Measurements from ENCODE around the gene COG5.
"Not testable (repeated sequence)": the region's sequence is repeated elsewhere in the genome, so short reads cannot be mapped to it uniquely, and the experiment has no call there.

Gene COG5

DNA sequence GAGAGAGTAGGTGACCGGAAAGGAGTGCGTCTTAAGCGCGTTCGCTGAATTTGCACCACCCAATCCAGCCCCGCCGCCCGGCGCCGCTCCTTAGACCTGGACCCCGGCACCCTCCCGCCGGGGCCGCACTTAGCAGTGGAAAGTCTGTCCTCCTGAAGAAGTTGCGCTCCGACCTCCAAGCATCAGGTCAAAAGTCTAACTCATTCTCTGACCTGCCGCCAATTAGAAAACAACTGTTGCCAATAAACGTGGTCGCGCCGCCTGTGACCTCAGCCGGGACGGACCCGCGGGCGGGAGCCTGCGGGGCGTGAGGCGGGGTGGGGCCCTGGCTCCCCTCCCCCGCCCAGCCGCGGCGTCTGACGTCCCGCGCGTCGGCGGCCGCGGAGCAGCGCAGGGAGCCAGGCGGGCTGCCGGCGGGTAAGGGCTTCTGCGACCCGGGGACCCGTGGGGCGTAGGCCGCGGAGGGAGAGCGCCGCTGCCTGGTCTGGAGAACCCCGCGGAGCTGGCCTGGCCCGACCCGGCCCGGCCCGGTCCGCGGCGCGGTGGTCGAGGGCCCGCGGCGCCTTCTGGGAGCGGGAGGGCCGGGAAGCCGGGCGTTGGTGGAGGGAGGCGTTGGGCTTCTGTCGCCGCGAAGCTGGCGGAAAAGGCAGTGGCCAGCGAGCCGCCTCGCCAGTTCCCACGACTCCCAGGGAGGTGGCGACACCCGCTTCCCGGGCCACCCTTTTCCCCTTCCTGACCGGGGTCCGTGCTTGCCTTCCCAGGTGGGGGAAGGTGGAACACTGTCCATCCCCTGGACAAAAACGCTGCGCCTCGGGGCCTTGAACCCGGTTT, 16.4 kb upstream of the COG5 start, which contains the start of gene BCAP29:
BCAP29 (plus strand) TSS at position 362 of the 831 bp plus-strand sequence. CDS start 527 bp downstream, outside the sequence.
- peak; percentile 63 to 76 for DNase-seq

DNA sequence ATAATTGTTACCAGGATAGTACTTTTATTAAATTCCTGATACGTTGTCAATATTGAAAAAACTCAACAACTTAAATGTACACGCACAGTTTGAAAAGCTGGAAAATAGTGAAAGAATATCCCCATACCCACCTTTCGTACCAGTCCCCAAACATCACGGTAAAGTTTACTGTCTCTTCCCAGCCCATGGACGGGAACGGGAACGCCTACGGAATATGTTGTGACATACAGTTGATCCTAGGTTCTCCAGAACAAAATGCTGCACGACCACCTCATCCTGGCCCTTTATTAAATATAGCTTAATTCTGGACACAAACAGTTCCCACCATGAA, 15.8 kb upstream of the COG5 start:
- DNase-seq = no peak

DNA sequence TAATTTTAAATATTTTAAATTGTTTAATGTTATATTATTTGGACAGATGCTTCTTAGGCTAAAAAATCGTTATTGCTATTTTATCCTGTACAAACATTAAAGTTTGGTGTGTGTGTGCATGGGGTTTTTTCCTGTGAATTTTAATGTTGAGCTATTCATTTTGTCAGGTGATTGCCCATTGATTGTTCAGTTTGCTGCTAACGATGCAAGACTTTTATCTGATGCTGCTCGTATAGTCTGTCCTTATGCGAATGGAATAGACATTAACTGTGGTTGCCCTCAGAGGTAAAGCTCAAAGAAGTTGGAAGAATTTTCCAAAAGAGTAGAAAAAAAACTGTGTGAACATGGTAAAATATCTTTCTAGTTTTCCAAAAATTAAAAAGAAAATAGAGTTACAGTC, 9.8 kb upstream of the COG5 start:
- no peak for DNase-seq

DNA sequence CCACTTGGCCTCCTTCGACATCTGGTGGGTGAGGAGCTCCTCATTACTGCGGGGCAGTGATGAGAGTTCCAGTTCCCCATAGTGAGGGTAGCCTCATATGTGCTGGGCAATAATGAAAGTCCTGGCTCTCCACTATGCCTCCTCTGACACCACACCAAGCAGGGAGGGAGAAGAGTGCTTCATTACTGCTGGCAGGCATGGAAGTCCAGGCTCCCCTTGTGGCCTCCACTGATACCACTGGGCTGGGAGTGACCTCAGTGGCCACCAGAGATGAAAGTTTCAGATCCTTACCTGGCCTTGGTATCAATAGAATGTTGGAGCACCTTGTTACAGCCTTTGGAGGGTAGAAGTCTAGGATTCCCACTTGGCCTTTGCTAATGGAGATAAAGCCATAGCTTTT, 6.6 kb upstream of the COG5 start:
- DNase-seq = no peak

DNA sequence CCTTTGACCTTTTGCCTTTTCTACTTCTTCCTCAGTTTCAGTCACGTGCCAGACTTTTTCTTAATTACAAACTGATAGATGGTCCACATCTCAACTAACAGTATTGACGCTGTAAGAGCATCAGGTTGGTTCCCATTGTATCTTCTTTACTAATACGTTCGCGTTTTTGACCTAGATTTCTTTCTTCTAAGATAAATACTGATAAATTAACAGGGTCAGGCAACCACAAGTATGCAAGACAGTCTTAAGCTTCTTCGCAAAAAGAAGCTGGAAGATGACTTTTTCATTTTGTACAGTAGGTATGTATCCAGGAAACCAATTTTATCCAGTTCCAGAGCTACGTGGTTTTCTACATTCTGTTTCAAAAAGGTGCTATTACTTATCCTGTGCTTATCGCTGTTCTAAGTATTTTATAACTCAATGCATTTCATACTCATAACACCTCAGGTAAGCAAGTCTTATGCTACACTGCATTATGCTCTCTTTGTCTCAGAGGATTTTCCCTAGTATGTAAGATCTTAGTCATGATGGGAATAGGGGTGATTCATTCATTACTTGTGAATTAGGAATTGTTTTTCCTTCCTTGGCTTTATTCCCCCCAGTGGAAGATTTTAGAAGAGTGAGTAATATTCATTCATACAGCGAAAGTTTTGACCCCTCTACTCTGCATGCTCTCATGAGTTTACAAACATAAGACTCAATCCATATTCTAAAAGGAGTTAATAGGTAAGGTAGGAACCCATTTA, 1.0 kb upstream of the COG5 start:
- peak; percentile 19 to 48 for DNase-seq

DNA sequence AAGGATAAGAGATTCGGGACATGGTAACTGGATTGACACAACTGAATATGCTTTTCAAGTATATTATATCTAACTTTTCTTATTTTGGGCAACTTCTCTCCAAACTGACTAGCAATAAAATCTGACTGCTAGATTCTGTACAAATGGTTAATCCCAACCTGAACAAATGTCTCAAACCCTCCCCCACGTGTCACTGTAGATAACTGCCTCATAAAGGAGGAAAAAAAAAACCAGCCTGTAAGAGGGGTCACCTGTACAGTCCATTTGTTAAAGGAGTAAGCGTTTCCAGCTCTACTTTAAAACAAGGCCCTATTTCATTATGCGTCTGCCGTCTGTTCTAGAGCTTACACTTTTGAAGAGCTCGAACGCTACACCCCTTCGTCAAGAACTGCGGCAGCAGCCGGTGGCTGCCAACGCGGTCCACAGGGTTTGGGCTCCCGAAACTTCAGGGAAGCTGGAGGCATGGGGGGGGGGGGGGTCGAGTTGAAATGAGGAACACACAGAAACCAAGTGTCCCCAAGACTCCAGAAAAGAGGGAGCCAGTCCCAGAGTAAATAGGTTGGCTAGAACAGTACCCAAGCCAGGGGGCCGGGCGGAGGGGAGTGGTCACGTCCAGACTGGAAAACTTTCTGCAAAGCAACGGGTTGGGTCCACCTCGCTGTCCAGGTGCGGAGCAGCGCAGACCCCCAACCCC, 492 bp downstream of the COG5 start:
- DNase-seq = peak in 1 of 2 experiments; percentile 70

DNA sequence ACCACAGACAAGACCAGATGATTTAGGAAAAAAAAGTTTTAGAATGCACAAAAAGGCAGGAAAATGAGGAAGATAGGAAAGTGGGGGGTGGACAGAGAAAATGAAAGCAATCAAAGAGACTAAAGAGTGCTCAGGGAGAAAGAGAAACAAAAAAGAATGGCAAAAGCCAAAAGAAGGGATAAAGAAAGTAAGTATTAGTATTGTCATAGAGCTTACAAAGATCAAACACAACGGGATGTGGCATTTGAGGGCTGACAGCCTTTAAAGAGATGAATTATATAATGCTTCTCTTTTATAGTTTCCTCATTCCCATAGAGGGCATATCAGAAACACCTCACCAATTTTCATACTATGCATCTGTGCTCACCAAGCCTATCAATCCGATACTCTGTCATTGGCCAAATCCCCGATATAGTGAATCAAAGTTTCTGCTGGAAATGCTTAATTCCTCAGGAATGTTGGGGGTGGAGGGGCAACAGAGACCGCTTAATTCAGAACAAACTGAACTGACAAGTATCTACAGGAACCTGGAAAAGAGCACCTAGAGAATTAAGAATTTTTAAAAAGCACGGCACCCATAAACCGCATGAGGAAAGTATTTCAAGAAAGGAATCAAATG, 2.7 kb downstream of the COG5 start:
- DNase-seq = no peak

DNA sequence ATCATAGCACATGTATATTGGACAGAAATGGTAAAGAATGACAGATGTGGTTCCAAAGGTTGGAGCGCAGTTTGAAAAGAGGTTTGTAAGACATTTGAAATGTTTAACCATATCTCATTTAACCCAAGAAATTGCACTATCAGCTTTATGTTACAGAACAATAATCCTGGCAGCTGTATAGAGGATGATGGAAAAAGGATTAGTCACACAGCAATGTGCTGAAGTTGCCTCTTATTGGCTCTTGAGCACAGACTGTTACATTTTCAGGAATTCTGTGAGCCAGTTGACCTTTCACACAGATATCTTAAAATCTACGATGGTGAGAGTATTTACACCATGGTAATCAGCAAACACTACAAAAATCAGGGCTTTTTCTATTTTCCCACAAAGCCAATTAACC, 3.9 kb downstream of the COG5 start:
- DNase-seq = peak in 1 of 2 experiments; percentile 41

DNA sequence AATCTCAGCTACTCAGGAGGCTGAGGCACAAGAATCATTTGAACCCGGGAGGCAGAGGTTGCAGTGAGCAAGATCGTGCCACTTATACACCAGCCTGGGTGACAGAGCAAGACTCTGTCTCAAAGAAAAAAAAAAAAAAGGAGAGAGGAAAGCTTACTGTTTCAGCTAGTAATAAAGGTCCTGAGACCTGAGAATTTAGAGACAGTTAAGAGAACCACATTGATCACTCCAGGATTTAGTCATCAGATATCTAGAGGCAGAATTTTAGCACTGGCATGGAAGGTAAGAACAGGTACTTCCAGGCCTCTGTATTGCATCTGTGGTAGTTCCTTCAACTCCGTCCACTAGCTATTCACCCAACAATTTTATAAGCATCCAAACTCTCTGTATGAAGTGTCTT, 7.8 kb downstream of the COG5 start:
- DNase-seq = no peak

DNA sequence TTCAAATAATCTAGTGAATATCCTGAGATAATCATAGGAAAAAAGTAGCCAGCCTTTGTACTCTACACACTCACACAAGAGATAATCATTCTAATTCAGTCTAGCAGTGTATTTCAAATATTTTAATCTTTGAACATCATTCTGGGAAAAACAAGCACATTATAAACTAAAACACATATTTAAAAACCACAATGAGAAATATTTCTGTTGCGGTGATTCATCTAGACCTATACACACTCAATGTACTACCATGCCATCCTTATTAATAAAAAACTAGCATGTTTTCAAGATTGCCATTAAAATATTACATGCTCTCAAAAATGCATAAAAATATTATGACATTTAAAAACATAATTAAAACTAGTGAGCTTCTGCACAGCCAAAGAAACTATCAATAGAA, 11.8 kb downstream of the COG5 start:
- no peak for DNase-seq

DNA sequence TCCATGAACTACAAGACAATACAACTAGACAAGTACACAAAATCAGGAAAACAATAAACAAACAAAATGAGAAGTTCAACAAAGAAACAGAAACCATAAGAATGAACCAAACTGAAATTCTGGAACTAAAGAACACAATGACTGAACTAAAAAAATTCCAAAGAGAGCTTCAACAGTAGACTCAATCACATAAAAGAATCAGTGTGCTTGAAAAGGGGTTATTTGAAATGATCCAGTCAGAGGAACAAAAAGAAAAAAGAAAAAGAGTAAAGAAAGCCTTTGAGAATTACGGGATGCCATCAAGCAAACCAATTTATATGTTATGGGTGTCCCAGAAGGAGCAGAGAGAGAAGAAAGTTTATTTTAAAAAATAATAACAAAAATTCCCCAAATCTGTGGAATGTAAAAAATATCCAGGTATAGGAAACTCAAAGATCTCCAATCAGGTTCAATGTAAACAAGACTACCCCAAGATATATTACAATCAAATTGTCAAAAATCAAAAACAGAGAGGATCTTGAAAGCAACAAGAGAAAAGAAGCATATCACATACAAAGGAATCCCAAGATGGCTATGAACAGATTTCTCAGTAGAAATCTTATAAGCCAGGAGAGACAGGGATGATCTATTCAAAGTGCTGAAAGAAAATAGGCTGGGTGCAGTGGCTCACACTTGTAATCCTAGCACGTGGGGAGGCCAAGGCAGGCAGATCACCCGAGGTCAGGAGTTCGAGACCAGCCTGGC, 18.7 kb downstream of the COG5 start:
- DNase-seq = no peak

DNA sequence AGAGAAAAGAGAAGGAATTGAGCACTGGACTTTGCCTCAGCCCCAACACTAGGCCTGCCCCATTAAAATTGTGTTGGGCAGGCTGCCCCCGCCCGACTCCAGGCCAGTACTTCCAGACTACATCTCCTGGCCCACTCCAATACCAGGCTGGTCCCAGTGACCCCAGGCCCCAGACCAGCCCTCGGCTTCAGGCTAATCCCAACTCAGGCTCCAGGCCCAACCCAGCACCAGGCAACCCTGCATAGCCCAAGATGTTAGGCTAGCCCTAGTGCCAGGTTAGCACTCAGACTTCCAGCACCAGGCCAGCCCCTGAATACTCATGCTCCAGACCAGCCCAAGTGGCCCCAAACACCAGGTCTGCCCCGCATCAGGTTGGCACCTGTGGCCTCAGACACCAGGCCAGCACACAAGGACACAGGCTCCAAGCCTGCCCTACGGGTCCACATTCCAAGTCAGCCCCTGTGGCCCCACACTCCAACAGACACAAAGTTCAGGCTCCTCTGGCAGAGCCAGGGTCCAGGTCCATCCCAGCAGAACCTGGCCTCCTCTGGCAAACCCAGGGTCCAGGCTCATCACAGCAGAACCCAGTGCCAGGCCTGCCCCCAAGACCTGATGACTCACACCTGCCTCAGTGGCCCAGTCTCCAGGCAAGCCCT, 20.3 kb downstream of the COG5 start:
- DNase-seq = no peak

DNA sequence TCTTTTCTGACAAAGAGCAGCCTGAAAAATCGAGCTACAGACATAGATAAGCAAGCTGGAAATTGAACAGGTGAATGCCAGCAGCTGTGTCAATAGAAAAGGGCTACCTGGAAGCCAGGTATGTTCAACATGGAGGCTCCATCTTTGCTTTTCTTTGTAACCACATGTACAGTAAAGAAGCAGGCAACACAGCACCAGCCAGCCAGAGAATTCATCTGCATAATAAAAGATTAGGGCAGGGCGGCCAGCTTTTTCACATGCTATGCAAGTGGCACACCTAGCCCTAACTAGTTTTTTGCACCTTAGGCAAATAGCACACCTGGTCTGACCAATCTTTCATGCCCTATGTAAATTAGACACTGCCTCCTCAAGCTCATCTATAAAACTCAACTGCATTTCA, 25.7 kb downstream of the COG5 start:
- DNase-seq = no peak

DNA sequence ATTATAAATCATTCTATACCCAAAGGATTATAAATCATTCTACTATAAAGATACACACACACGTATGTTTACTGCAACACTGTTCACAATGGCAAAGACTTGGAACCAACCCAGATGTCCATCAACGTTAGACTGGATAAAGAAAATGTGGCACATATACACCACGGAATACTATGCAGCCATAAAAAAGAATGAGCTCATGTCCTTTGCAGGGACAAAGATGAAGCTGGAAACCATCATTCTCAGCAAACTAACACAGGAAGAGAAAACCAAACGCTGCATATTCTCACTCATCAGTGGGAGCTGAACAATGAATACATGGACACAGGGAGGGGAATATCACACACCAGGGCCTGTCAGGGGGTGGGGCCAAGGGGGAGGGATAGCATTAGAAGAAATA, 26.5 kb downstream of the COG5 start:
- DNase-seq = not testable (repeated sequence)

DNA sequence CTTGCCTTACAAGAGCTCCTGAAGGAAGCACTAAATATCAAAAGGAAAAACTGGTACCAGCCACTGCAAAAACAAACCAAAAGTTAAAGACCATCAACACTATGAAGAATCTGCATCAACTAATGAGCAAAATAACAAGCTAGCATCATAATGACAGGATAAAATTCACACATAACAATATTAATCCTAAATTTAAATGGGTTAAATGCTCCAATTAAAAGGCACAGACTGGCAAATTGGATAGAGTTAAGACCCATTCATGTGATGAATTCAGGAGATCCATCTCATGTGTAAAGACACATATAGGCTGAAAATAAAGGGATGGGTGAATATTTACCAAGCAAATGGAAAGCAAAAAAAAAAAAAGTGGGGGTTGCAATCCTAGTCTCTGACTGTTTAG, 29.6 kb downstream of the COG5 start:
- DNase-seq = no peak

DNA sequence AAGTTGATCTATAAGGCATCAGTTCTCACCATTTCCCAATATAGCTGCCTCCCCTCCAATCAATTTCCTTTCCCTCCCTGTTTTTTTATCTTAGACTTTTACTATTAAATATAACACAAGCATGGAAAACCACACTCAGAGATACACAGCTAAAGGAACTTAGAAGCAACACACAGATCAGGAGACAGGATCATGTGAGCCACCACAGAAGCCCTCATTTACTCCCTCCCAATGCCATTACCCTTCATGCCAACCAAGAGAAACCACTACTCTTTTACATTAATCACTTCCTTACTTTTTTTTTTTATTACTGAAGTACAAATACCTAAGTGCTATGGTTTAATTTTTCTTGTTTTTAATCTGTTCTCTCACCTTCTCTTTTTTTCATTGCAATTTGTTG, 33.0 kb downstream of the COG5 start:
- DNase-seq = no peak

DNA sequence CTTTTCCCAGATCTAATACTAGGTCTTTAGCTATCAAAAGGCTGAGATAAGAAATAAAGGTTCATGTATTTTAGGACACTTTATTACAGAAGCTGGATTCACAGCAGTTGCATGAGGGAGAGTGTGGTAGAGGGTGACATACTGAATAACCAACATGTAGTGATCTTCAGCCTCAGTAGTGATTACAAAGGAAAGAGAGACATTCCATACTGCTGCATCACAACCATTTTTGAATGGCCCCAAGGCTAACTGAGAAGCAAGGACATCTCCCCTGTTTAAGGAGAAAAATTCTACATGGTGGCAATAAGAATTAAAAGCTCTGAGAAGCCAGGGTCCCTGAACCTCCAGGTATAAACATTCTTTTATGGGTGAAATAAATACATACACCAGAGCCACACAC, 35.3 kb downstream of the COG5 start:
- DNase-seq = peak in 1 of 2 experiments; percentile 7

DNA sequence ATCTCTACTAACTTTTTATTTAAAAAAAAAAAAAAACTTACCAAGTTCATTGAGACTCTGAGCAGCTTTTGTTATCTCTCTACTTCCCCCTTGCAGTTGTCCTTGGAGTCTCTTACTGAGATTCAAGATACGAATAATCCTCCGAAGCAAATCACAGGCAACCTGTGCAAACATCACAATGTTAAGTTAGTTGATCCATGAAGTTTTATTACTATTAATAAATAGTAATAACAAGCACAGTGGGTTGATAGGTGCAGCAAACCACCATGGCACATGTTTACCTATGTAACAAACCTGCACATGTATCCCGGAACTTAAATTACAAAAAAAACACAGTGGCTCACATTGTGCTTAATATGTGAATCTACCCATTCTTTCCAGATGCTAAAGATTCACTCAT, 36.5 kb downstream of the COG5 start:
- DNase-seq = no peak

DNA sequence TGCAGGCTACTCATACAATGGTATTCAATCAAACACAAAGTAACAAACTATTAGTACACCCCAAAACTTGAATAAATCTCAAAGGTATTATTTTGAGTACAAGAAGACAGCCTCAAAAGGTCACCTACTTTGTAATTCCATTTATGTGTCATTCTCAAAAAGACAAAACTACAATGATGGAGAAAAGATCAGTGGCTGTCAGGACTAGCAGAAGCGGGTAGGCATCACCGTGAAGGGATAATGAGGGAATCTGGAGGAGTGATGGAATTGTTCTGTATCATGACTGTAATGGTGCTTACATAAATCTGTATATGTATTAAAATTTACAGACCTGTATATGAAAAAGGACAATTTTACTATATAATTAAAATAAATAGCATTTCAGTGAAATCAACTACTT, 37.0 kb downstream of the COG5 start:
- DNase-seq = no peak

DNA sequence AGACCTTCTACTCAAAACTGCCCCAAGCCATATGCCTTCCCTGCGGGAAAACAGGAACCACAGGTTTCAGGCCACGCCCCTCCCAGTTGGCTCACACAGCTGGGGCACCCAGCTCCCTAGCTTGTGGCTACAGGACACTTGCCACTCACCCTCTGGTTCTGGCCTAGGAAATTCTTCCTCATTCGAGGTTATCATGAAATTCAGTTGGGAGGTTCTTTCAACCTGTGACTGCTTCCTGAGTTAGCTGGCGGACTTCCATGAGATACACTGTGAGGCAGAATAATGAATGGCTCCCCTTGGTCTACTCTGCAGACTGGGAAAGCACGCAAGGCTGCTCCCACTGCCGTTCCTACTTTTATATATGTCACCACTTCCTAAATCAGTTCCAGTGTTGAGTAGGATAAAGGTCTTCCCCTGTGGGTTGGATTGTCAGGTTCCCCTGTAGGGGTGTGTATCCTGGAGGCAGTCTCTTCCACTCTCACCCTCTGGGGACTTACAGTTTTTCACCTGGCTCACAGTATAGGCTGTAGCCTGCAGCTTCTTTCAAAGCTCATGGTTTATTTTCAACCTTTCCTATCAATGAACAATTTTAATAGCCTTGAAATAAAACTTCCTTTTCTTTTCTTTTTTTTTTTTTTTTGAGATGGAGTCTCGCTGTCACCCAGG, 56.9 kb downstream of the COG5 start:
- no peak for DNase-seq

DNA sequence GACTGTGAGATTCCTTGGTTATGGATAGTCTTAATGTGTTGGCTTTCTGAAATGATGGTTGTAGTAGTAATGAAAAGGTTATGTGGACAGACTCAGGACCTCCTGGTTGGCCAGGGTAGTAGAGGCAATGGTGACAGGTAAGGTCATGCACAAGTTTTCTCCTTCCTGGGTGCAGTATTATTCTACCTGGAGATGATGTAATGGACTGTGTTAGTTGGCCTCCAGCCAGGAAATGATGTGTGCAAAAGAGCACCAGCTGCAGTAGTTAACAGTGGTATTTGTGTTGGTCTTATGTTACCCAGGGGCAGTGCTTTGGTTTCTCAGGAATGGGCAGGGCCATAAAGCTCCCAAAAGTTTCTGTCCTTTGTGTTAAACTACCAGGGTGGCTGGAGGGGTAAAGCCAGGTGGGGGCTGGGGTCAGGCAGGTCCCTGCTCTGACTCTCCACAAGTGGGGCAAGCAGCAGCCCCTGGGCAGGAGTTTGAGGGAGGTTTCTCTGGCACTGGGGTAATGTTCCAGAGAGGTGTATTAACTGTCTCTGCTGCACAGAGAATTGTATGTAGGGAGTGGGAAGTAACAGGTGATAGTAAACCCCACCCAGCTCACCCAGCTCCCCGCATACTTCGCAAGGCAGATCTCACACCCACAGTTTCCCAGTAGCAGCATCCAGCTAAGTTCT, 57.6 kb downstream of the COG5 start:
- DNase-seq = no peak

All from SW 1271 (cell line).